HG02763 (cell line): Measurements from ENCODE around the gene NCAPD3.
"Not testable (repeated sequence)": the region's sequence is repeated elsewhere in the genome, so short reads cannot be mapped to it uniquely, and the experiment has no call there.

ENCODE experiments used
- ATAC-seq: cut with Tn5 transposase; IDR thresholded peaks from one replicate; pipeline ENCODE4 v1.9.1; 2021; ENCODE audit warnings: mild to moderate bottlenecking, moderate library complexity; ENCODE audit not compliant: unreplicated experiment

NCAPD3 gene

GRCh38 chr11:134223836-134224709, at the start of gene NCAPD3, which contains the start of gene VPS26B:
Gene NCAPD3 (minus strand): TSS chr11:134223967. CDS start chr11:134223926, 41 bp downstream.
Gene VPS26B (plus strand): TSS chr11:134224671. CDS start chr11:134225123, 452 bp downstream.
- peak; percentile 77 for ATAC-seq

- no peak for ATAC-seq
These were observed 49.5 kb upstream of the NCAPD3 start for GRCh38 chr11:134273317-134273712.

GRCh38 chr11:134272381-134273316, 48.9 kb upstream of the NCAPD3 start:
- no peak for ATAC-seq

- no peak for ATAC-seq
These were observed 48.2 kb upstream of the NCAPD3 start for GRCh38 chr11:134271978-134272377.

- no peak for ATAC-seq
These were observed 46.5 kb upstream of the NCAPD3 start for GRCh38 chr11:134270250-134270714.

- no peak for ATAC-seq
These were observed 44.2 kb upstream of the NCAPD3 start for GRCh38 chr11:134267966-134268365.

GRCh38 chr11:134267461-134267860, 43.7 kb upstream of the NCAPD3 start:
- ATAC-seq: no peak

GRCh38 chr11:134266841-134267251, 43.1 kb upstream of the NCAPD3 start:
- ATAC-seq: no peak

- no peak for ATAC-seq
These were observed 42.7 kb upstream of the NCAPD3 start for GRCh38 chr11:134266440-134266839.

GRCh38 chr11:134264966-134265764, 41.4 kb upstream of the NCAPD3 start:
- ATAC-seq: no peak

GRCh38 chr11:134261626-134262488, 38.1 kb upstream of the NCAPD3 start:
- no peak for ATAC-seq

GRCh38 chr11:134260983-134261382, 37.2 kb upstream of the NCAPD3 start:
- no peak for ATAC-seq

GRCh38 chr11:134260503-134260902, 36.7 kb upstream of the NCAPD3 start:
- ATAC-seq: no peak

GRCh38 chr11:134258577-134258976, 34.8 kb upstream of the NCAPD3 start:
- no peak for ATAC-seq

- no peak for ATAC-seq
These were observed 33.3 kb upstream of the NCAPD3 start for GRCh38 chr11:134257101-134257500.

- ATAC-seq: not testable (repeated sequence)
These were observed 31.4 kb upstream of the NCAPD3 start for GRCh38 chr11:134255184-134255561.

GRCh38 chr11:134254433-134255183, 30.8 kb upstream of the NCAPD3 start:
- no peak for ATAC-seq

- ATAC-seq: peak; percentile 99
These were observed 29.6 kb upstream of the NCAPD3 start, which contains the start of the genes ACAD8 and THYN1 for GRCh38 chr11:134253188-134253993. Gene ACAD8 (plus strand): TSS chr11:134253568. CDS start chr11:134253601, 33 bp downstream. Gene THYN1 (minus strand): TSS chr11:134253352. CDS start chr11:134252882, 470 bp downstream.
